CD4-positive, alpha-beta memory T cell (primary cell): ENCODE results near the gene TAT. TPM values are rescaled to one million over a fixed set of nuclear protein-coding genes. Genes with fewer than 3 reads are reported as not detected.

Experiments used
- CTCF ChIA-PET: fragments of 350-600 bp; sonication (Branson Sonifier 250); formaldehyde crosslinking; loops from one replicate; lab custom pipeline; 2021; ENCODE audit warnings: inconsistent platforms; ENCODE audit not compliant: partially characterized antibody; lab: Charles Lee
- POLR2A ChIA-PET: fragments of 350-600 bp; sonication (Branson Sonifier 250); formaldehyde crosslinking; loops from one replicate; lab custom pipeline; 2021; ENCODE audit not compliant: partially characterized antibody; lab: Charles Lee
- DNase-seq, 5 donors: peaks; one replicate each; pipeline versions ENCODE4 v3.0.0 to v3.0.0-alpha.2; 2020 to 2022; ENCODE audit warnings: mixed read lengths in 1 of 5
- H3K27ac ChIP-seq: one replicate; pipeline ENCODE4 v1.7.0; 2013; ENCODE audit warnings: low read depth, low read length
- H3K27me3 ChIP-seq: 2 replicates; pipeline ENCODE4 v1.7.0; 2013; ENCODE audit warnings: mild to moderate bottlenecking, low read length, moderate library complexity; ENCODE audit not compliant: insufficient read depth
- H3K36me3 ChIP-seq: 2 replicates; pipeline ENCODE4 v1.7.0; 2013; ENCODE audit warnings: mild to moderate bottlenecking, low read length, moderate library complexity; ENCODE audit not compliant: insufficient read depth
- H3K4me1 ChIP-seq: 2 replicates; pipeline ENCODE4 v1.7.0; 2013; ENCODE audit warnings: mild to moderate bottlenecking, low read length, moderate library complexity; ENCODE audit not compliant: insufficient read depth
- H3K4me3 ChIP-seq, 2 donors: one replicate each; pipeline ENCODE4 v1.7.0; 2013; ENCODE audit warnings: low read length in 2 of 2, mild to moderate bottlenecking in 1 of 2
- H3K9me3 ChIP-seq, 2 donors: one replicate each; pipeline ENCODE4 v1.7.0; 2013; ENCODE audit warnings: low read length in 2 of 2, control low read depth in 1 of 2; ENCODE audit not compliant: control insufficient read depth in 1 of 2
- H3K27ac Mint-ChIP-seq, 7 donors: one replicate each; pipeline ENCODE4 v1.8.0; 2020 to 2021; ENCODE audit warnings: mixed read lengths in 7 of 7, mild to moderate bottlenecking in 6 of 7, inconsistent platforms in 3 of 7, moderate library complexity in 3 of 7
- H3K27me3 Mint-ChIP-seq, 2 donors: one replicate each; pipeline ENCODE4 v1.8.0; 2020 to 2021; ENCODE audit warnings: mixed read lengths in 2 of 2
- H3K36me3 Mint-ChIP-seq, 2 donors: one replicate each; pipeline ENCODE4 v1.8.0; 2020 to 2021; ENCODE audit warnings: mixed read lengths in 2 of 2, inconsistent platforms in 1 of 2, mild to moderate bottlenecking in 1 of 2
- H3K4me1 Mint-ChIP-seq, 4 donors: one replicate each; pipeline ENCODE4 v1.8.0; 2020 to 2021; ENCODE audit warnings: mixed read lengths in 4 of 4, mild to moderate bottlenecking in 1 of 4
- H3K4me3 Mint-ChIP-seq, 8 donors: one replicate each; pipeline ENCODE4 v1.8.0; 2020 to 2021; ENCODE audit warnings: mixed read lengths in 8 of 8, mild to moderate bottlenecking in 7 of 8, moderate library complexity in 6 of 8, inconsistent platforms in 3 of 8
- H3K9me3 Mint-ChIP-seq, 8 donors: one replicate each; pipeline ENCODE4 v1.8.0; 2020 to 2021; ENCODE audit warnings: mixed read lengths in 8 of 8, mild to moderate bottlenecking in 5 of 8, inconsistent platforms in 3 of 8, moderate library complexity in 1 of 8
- intact Hi-C: fragments of 100-400 bp; cut with micrococcal nuclease; formaldehyde crosslinking; loops from one replicate; pipeline ENCODE4 v1.15.1; 2023
- polyA plus RNA-seq, 2 donors: library from polyadenylated mRNA; unstranded; fragments of 300-500 nt; fragmentation: Illumina TruSeq; gene quantifications; one replicate each; pipeline ENCODE4 v1.2.3, GENCODE V29; 2021
- total RNA-seq, 2 experiments: library from RNA; stranded (reverse); gene quantifications; one replicate each; pipeline ENCODE4 v1.2.3, GENCODE V29; 2021

TAT gene
- total and polyA plus RNA-seq, 4 experiments from 2014 or later: not detected

DNA sequence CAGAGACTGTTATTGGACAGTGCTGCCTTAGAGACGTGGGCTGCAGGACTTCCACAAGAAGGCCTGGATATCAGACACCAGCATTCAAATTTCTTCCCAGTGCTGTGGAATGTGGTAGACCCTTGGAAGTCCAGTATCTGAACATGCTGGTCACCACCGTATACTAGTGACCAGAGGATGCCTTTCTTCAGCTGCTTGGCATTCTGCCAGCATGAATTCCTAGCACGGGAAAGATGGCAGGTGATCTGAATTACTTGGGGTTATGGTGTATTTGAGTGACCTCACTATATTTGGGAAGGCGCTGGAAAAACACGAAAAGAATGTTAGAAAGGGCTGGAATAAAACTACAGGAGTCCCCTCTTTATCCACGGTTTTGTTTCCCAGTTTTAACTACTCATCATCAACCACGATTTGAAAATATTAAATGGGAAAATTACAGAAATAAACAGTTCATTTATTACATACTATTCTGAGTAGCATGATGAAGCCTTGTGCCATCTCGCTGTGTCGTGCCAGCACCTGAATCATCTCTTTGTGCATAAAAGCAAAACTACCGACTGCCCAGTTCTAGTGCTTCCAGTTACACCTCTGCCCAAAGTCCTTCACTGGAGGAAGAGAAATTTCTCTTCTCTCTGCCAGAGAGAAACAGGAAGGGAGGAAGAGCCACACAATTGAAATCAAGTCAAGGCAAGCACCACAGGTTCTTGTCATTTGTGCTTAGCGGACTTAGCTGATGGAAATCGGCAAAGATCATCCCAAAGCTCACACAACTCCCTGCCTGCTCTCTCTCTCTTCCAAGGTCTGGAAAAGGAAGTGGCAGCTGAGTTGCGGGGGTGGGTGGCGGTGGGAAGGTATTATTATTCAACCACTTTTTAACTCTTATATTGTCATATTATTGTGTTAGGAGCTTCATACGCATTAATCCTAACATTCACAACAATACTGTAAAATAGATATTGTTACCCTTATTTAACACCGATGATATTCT, 52.0 kb downstream of the TAT start:
- intact Hi-C loops: no loop called here
- POLR2A ChIA-PET: no interaction called here
- Histone ChIP-seq H3K9me3 (no peaks in the 10 kb centered on the region), H3K27me3 (peaks cover 7% of the 10 kb centered on the region), H3K4me3 (no peak overlapping the region), H3K4me1 (no peaks in the 10 kb centered on the region), H3K27ac (no peak overlapping the region), H3K36me3 (no peaks in the 10 kb centered on the region)
- Mint-ChIP-seq H3K36me3 (no peaks in the 10 kb centered on the region), H3K9me3 (no peaks in the 10 kb centered on the region), H3K27me3 (peaks cover 12 to 22% of the 10 kb centered on the region in 2 donors), H3K4me3 (no peak overlapping the region), H3K4me1 (no peaks in the 10 kb centered on the region), H3K27ac (no peak overlapping the region)
- CTCF ChIA-PET: interaction anchor here (1.2 to 1.9 kb wide), 2 partner anchors 16 to 25 kb away, joined by 3 to 5 read pairs; no protein-coding TSS in a partner anchor
- no peak for DNase-seq

- no peak overlapping the region for H3K27ac ChIP-seq
- no peaks in the 10 kb centered on the region for H3K36me3 ChIP-seq
- POLR2A ChIA-PET: no interaction called here
- Mint-ChIP-seq H3K9me3 (no peaks in the 10 kb centered on the region), H3K36me3 (no peaks in the 10 kb centered on the region), H3K4me3 (no peak overlapping the region), H3K4me1 (no peaks in the 10 kb centered on the region), H3K27ac (no peak overlapping the region), H3K27me3 (peaks cover 5 to 9% of the 10 kb centered on the region in 2 donors)
- H3K4me1 ChIP-seq: no peaks in the 10 kb centered on the region
- H3K4me3 ChIP-seq: no peak overlapping the region
- CTCF ChIA-PET: interaction anchor here (1.6 kb wide), 1 partner anchor 20 kb away, joined by 5 read pairs; no protein-coding TSS in a partner anchor
- no peak for DNase-seq
- H3K9me3 ChIP-seq: no peaks in the 10 kb centered on the region
- intact Hi-C loops: no loop called here
- peaks cover 2% of the 10 kb centered on the region for H3K27me3 ChIP-seq
Measured at GRCh38 chr16:71520550-71520949, 56.3 kb downstream of the TAT start.

Other genes with a start within 250 kb of the TAT start
- gene CALB2, start 218.4 kb downstream of the TAT start, total RNA-seq: not detected
- gene CALB2, start 218.4 kb downstream of the TAT start, polyA plus RNA-seq: not detected
- not detected for gene TLE7, start 135.0 kb downstream of the TAT start, total RNA-seq
- gene TLE7, start 135.0 kb downstream of the TAT start, polyA plus RNA-seq: not detected
- 10 to 100 TPM; 15.2 to 16.2 TPM for gene ZNF23, start 114.8 kb downstream of the TAT start, total RNA-seq
- 1 to 10 TPM; 5.5 to 5.6 TPM for gene ZNF23, start 114.8 kb downstream of the TAT start, polyA plus RNA-seq
- gene ZNF19, start 87.8 kb downstream of the TAT start, total RNA-seq: 1 to 10 TPM; 8.1 to 9.3 TPM
- 1 to 10 TPM in 1 of 2 donors, under 1 TPM in 1; 1.00 to 1.8 TPM for gene ZNF19, start 87.8 kb downstream of the TAT start, polyA plus RNA-seq
- not detected for gene CHST4, start 50.7 kb downstream of the TAT start, total RNA-seq
- not detected for gene CHST4, start 50.7 kb downstream of the TAT start, polyA plus RNA-seq
- not detected for gene MARVELD3, start 49.1 kb upstream of the TAT start, total RNA-seq
- not detected for gene MARVELD3, start 49.1 kb upstream of the TAT start, polyA plus RNA-seq
- 10 to 100 TPM in 1 of 2 experiments, 1 to 10 TPM in 1; 9.8 to 10.5 TPM for gene PHLPP2, start 147.6 kb upstream of the TAT start, total RNA-seq
- gene PHLPP2, start 147.6 kb upstream of the TAT start, polyA plus RNA-seq: 1 to 10 TPM; 1.3 to 2.5 TPM
- gene AP1G1, start 231.7 kb upstream of the TAT start, total RNA-seq: 100 to 1,000 TPM; 101 to 103 TPM
- 10 to 100 TPM in 1 of 2 donors, 1 to 10 TPM in 1; 7.6 to 13.4 TPM for gene AP1G1, start 231.7 kb upstream of the TAT start, polyA plus RNA-seq